CD4-positive, alpha-beta T cell treated with Interleukin-15 for 1 hour (primary cell): Measurements from ENCODE around the gene MED9.
"Not testable (repeated sequence)": the region's sequence is repeated elsewhere in the genome, so short reads cannot be mapped to it uniquely, and the experiment has no call there.

Experiments
- DNase-seq: peaks from one replicate; pipeline ENCODE4 v3.0.0-alpha.2; 2020

MED9 gene

GRCh38 chr17:17476865-17477467, at the start of gene MED9:
Gene MED9 (plus strand): TSS chr17:17477000. CDS start chr17:17477042, 42 bp downstream.
- DNase-seq, result peak; percentile 92

GRCh38 chr17:17429222-17429621, 47.6 kb upstream of the MED9 start:
- DNase-seq, result no peak

- DNase-seq, result not testable (repeated sequence)
These were observed 45.9 kb upstream of the MED9 start for GRCh38 chr17:17430924-17431323.

- no peak for DNase-seq
These were observed 45.2 kb upstream of the MED9 start for GRCh38 chr17:17431605-17432004.

- peak; percentile 55 for DNase-seq
These were observed 43.6 kb upstream of the MED9 start for GRCh38 chr17:17433000-17433703.

GRCh38 chr17:17434477-17434876, 42.3 kb upstream of the MED9 start:
- no peak for DNase-seq

GRCh38 chr17:17435323-17435722, 41.5 kb upstream of the MED9 start:
- DNase-seq, result no peak

GRCh38 chr17:17437461-17437860, 39.3 kb upstream of the MED9 start:
- no peak for DNase-seq

GRCh38 chr17:17437893-17438292, 38.9 kb upstream of the MED9 start:
- DNase-seq, result no peak

GRCh38 chr17:17440010-17440843, 36.6 kb upstream of the MED9 start:
- DNase-seq, result peak; percentile 67

- DNase-seq, result no peak
These were observed 35.7 kb upstream of the MED9 start for GRCh38 chr17:17440938-17441675.

GRCh38 chr17:17443173-17443572, 33.6 kb upstream of the MED9 start:
- DNase-seq, result no peak

GRCh38 chr17:17445296-17445924, 31.4 kb upstream of the MED9 start:
- no peak for DNase-seq

GRCh38 chr17:17445925-17446665, 30.7 kb upstream of the MED9 start:
- no peak for DNase-seq

- DNase-seq, result no peak
These were observed 30.1 kb upstream of the MED9 start for GRCh38 chr17:17446666-17447155.

- DNase-seq, result no peak
These were observed 29.5 kb upstream of the MED9 start for GRCh38 chr17:17447264-17447663.

GRCh38 chr17:17448076-17448475, 28.7 kb upstream of the MED9 start:
- no peak for DNase-seq

GRCh38 chr17:17448723-17449122, 28.1 kb upstream of the MED9 start:
- DNase-seq, result no peak

- DNase-seq, result no peak
These were observed 23.7 kb upstream of the MED9 start for GRCh38 chr17:17453088-17453487.

GRCh38 chr17:17454276-17454675, 22.5 kb upstream of the MED9 start:
- DNase-seq, result no peak

- DNase-seq, result not testable (repeated sequence)
These were observed 22.1 kb upstream of the MED9 start for GRCh38 chr17:17454700-17455099.

GRCh38 chr17:17455173-17455572, 21.6 kb upstream of the MED9 start:
- DNase-seq, result no peak
